HUES6 (cell line): ENCODE results near the gene ASH1L.
"Not testable (repeated sequence)": the region's sequence is repeated elsewhere in the genome, so short reads cannot be mapped to it uniquely, and the experiment has no call there.

Source experiments
- H3K27ac ChIP-seq: 2 replicates; pipeline ENCODE4 v1.7.0; 2013; ENCODE audit warnings: low read depth, mild to moderate bottlenecking, low read length, inconsistent platforms
- H3K27me3 ChIP-seq: 2 replicates; pipeline ENCODE4 v1.6.1; 2013; ENCODE audit warnings: low read length; ENCODE audit not compliant: control insufficient read depth, insufficient read depth
- H3K36me3 ChIP-seq: 2 replicates; pipeline ENCODE4 v1.6.1; 2013; ENCODE audit warnings: low read length; ENCODE audit not compliant: control insufficient read depth, insufficient read depth
- H3K4me1 ChIP-seq: 2 replicates; pipeline ENCODE4 v1.6.1; 2013; ENCODE audit warnings: low read length; ENCODE audit not compliant: control insufficient read depth, insufficient read depth
- H3K4me3 ChIP-seq: 2 replicates; pipeline ENCODE4 v1.5.1; 2013; ENCODE audit warnings: low read depth, low read length
- H3K9ac ChIP-seq: one replicate; pipeline ENCODE4 v1.6.1; 2013; ENCODE audit warnings: mild to moderate bottlenecking, low read length
- H3K9me3 ChIP-seq: 2 replicates; pipeline ENCODE4 v1.6.1; 2013; ENCODE audit warnings: low read depth, low read length; ENCODE audit not compliant: control insufficient read depth, insufficient read depth

Gene ASH1L

GRCh38 chr1:155487541-155487940 is 75.1 kb downstream of the ASH1L start:
- no peak overlapping the region for H3K9ac ChIP-seq

GRCh38 chr1:155486952-155487351 is 75.7 kb downstream of the ASH1L start:
- H3K9ac ChIP-seq, H3K27ac ChIP-seq, H3K4me1 ChIP-seq: not testable (repeated sequence)

More at GRCh38 chr1:155487541-155487940, 75.1 kb downstream of the ASH1L start:
- Histone ChIP-seq H3K9me3 (no peaks in the 10 kb centered on the region), H3K4me1 (no peaks in the 10 kb centered on the region), H3K27ac (no peak overlapping the region), H3K4me3 (no peak overlapping the region), H3K36me3 (no peaks in the 10 kb centered on the region; the same call in 1 of the 2 replicates), H3K27me3 (no peaks in the 10 kb centered on the region)

GRCh38 chr1:155485945-155486344 is 76.7 kb downstream of the ASH1L start:
- Histone ChIP-seq H3K4me3 (no peak overlapping the region), H3K4me1 (no peaks in the 10 kb centered on the region), H3K9ac (no peak overlapping the region), H3K27me3 (no peaks in the 10 kb centered on the region), H3K36me3 (peaks cover 13% of the 10 kb centered on the region), H3K9me3 (no peaks in the 10 kb centered on the region), H3K27ac (no peak overlapping the region)

More at GRCh38 chr1:155486952-155487351, 75.7 kb downstream of the ASH1L start:
- H3K27me3 ChIP-seq, H3K9me3 ChIP-seq, H3K36me3 ChIP-seq, H3K4me3 ChIP-seq: not testable (repeated sequence)

- Histone ChIP-seq H3K9ac (no peak overlapping the region), H3K27ac (no peak overlapping the region)
These were observed 77.4 kb downstream of the ASH1L start for GRCh38 chr1:155485222-155485621.

GRCh38 chr1:155481741-155482241 is 80.8 kb downstream of the ASH1L start:
- H3K27ac ChIP-seq, result no peak overlapping the region
- H3K36me3 ChIP-seq, result peaks cover 29% of the 10 kb centered on the region

More at GRCh38 chr1:155485222-155485621, 77.4 kb downstream of the ASH1L start:
- Histone ChIP-seq H3K27me3 (no peaks in the 10 kb centered on the region), H3K9me3 (no peaks in the 10 kb centered on the region), H3K4me1 (no peaks in the 10 kb centered on the region), H3K4me3 (no peak overlapping the region), H3K36me3 (peaks cover 21% of the 10 kb centered on the region)

GRCh38 chr1:155479205-155479604 is 83.4 kb downstream of the ASH1L start:
- H3K4me3 ChIP-seq, result no peak overlapping the region
- no peaks in the 10 kb centered on the region for H3K9me3 ChIP-seq
- peaks cover 33% of the 10 kb centered on the region for H3K36me3 ChIP-seq
- H3K4me1 ChIP-seq, result no peaks in the 10 kb centered on the region
- H3K9ac ChIP-seq, result no peak overlapping the region
- H3K27ac ChIP-seq, result no peak overlapping the region
- H3K27me3 ChIP-seq, result no peaks in the 10 kb centered on the region

More at GRCh38 chr1:155481741-155482241, 80.8 kb downstream of the ASH1L start:
- no peak overlapping the region for H3K4me3 ChIP-seq
- no peak overlapping the region for H3K9ac ChIP-seq
- no peaks in the 10 kb centered on the region for H3K4me1 ChIP-seq
- no peaks in the 10 kb centered on the region for H3K9me3 ChIP-seq
- H3K27me3 ChIP-seq, result no peaks in the 10 kb centered on the region

GRCh38 chr1:155478270-155478852 is 84.2 kb downstream of the ASH1L start:
- Histone ChIP-seq H3K27ac (no peak overlapping the region), H3K36me3 (peaks cover 33% of the 10 kb centered on the region), H3K4me1 (no peaks in the 10 kb centered on the region)

GRCh38 chr1:155474146-155474545 is 88.5 kb downstream of the ASH1L start:
- Histone ChIP-seq H3K4me3 (no peak overlapping the region), H3K9me3 (peaks cover 15% of the 10 kb centered on the region), H3K36me3 (peaks cover 22% of the 10 kb centered on the region), H3K9ac (no peak overlapping the region), H3K27me3 (no peaks in the 10 kb centered on the region), H3K4me1 (no peaks in the 10 kb centered on the region), H3K27ac (no peak overlapping the region)

More at GRCh38 chr1:155478270-155478852, 84.2 kb downstream of the ASH1L start:
- Histone ChIP-seq H3K27me3 (no peaks in the 10 kb centered on the region), H3K4me3 (no peak overlapping the region), H3K9ac (no peak overlapping the region), H3K9me3 (no peaks in the 10 kb centered on the region)

GRCh38 chr1:155473151-155473821 is 89.3 kb downstream of the ASH1L start:
- Histone ChIP-seq H3K4me3 (no peak overlapping the region), H3K36me3 (peaks cover 19% of the 10 kb centered on the region), H3K4me1 (no peaks in the 10 kb centered on the region), H3K9me3 (peaks cover 15% of the 10 kb centered on the region), H3K27ac (no peak overlapping the region), H3K9ac (no peak overlapping the region), H3K27me3 (no peaks in the 10 kb centered on the region)

GRCh38 chr1:155472491-155473083 is 90.0 kb downstream of the ASH1L start:
- Histone ChIP-seq H3K27ac (no peak overlapping the region), H3K9ac (no peak overlapping the region), H3K36me3 (peaks cover 18% of the 10 kb centered on the region), H3K4me1 (no peaks in the 10 kb centered on the region), H3K4me3 (no peak overlapping the region), H3K9me3 (peaks cover 15% of the 10 kb centered on the region), H3K27me3 (no peaks in the 10 kb centered on the region)

- Histone ChIP-seq H3K36me3 (peaks cover 18% of the 10 kb centered on the region), H3K27me3 (no peaks in the 10 kb centered on the region), H3K4me1 (no peaks in the 10 kb centered on the region), H3K9ac (no peak overlapping the region), H3K27ac (no peak overlapping the region), H3K9me3 (peaks cover 15% of the 10 kb centered on the region), H3K4me3 (no peak overlapping the region)
These were observed 90.7 kb downstream of the ASH1L start for GRCh38 chr1:155471891-155472290.
